ENCODE measurements around the gene SLC30A7.

The SLC30A7 gene

DNA sequence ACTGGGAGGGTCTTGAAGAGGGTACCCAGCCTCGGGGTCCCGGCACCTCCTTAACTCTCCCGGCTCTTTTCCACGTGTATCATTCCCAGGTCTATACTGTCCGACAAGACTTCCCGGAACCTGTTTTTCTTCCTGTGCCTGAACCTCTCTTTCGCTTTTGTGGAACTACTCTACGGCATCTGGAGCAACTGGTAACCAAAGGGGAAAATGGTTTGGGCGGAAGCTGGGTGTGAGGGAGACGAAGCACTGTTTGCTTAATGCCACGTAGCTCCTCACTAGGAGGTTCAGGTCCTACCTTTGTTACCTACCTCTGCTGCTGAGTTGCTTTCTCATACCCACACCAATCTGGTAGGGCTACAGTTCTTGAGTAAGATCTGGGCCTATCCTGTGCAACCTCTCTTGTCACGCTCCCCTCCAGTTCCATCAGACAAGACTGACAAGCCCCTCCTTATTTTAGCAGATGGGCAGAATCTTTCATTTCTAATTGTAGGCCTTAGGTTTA lies 642 bp downstream of the SLC30A7 start:
- TF ChIP-seq, protein P1, sequence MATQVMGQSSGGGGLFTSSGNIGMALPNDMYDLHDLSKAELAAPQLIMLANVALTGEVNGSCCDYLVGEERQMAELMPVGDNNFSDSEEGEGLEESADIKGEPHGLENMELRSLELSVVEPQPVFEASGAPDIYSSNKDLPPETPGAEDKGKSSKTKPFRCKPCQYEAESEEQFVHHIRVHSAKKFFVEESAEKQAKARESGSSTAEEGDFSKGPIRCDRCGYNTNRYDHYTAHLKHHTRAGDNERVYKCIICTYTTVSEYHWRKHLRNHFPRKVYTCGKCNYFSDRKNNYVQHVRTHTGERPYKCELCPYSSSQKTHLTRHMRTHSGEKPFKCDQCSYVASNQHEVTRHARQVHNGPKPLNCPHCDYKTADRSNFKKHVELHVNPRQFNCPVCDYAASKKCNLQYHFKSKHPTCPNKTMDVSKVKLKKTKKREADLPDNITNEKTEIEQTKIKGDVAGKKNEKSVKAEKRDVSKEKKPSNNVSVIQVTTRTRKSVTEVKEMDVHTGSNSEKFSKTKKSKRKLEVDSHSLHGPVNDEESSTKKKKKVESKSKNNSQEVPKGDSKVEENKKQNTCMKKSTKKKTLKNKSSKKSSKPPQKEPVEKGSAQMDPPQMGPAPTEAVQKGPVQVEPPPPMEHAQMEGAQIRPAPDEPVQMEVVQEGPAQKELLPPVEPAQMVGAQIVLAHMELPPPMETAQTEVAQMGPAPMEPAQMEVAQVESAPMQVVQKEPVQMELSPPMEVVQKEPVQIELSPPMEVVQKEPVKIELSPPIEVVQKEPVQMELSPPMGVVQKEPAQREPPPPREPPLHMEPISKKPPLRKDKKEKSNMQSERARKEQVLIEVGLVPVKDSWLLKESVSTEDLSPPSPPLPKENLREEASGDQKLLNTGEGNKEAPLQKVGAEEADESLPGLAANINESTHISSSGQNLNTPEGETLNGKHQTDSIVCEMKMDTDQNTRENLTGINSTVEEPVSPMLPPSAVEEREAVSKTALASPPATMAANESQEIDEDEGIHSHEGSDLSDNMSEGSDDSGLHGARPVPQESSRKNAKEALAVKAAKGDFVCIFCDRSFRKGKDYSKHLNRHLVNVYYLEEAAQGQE (IDR thresholded peaks at IDR 0.05; ENCODE audit: insufficient read depth in 1 of 2, low read depth in 2 of 2, low read length in 2 of 2): no peak
- TF ChIP-seq POLR2AphosphoS5 (IDR thresholded peaks at IDR 0.05; ENCODE audit: low read depth, low read length): no peak
- no peak for TF ChIP-seq SIN3A (IDR thresholded peaks at IDR 0.05; ENCODE audit: borderline replicate concordance, insufficient read depth, low read length)
- TF ChIP-seq TAF1 (IDR thresholded peaks at IDR 0.05; ENCODE audit: borderline replicate concordance, insufficient read depth, low read length): no peak
- no peak for TF ChIP-seq FOXP2 (optimal IDR thresholded peaks at IDR 0.05; ENCODE audit: borderline replicate concordance, extremely low read depth, extremely low read length, insufficient read depth)

DNA sequence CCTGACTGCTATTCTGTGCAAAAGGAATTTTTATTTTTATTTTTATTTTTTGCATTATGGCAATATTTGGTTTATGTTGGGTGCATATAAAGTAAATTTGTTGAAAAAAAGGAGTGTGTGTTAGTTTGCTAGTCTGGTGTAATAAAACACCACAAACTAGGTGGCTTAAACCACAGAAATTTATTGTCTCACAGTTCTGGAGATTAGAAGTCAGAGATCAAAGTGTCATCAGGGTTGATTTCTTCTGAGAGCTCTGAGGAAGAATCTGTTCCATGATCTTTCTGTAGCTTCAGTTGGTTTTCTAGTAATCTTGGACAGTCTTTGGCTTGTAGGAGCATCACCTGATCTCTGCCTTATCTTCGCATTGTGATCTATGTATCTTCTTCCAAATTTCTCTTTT lies 6.5 kb downstream of the SLC30A7 start:
- TF ChIP-seq POLR2AphosphoS5 (IDR thresholded peaks at IDR 0.05; ENCODE audit: low read depth, low read length): no peak
- TF ChIP-seq, protein P1 (IDR thresholded peaks at IDR 0.05; ENCODE audit: insufficient read depth in 1 of 2, low read depth in 2 of 2, low read length in 2 of 2): no peak
- TF ChIP-seq SIN3A (IDR thresholded peaks at IDR 0.05; ENCODE audit: borderline replicate concordance, insufficient read depth, low read length): no peak
- TF ChIP-seq TAF1 (IDR thresholded peaks at IDR 0.05; ENCODE audit: borderline replicate concordance, insufficient read depth, low read length): no peak
- no peak for TF ChIP-seq FOXP2 (optimal IDR thresholded peaks at IDR 0.05; ENCODE audit: borderline replicate concordance, extremely low read depth, extremely low read length, insufficient read depth)

DNA sequence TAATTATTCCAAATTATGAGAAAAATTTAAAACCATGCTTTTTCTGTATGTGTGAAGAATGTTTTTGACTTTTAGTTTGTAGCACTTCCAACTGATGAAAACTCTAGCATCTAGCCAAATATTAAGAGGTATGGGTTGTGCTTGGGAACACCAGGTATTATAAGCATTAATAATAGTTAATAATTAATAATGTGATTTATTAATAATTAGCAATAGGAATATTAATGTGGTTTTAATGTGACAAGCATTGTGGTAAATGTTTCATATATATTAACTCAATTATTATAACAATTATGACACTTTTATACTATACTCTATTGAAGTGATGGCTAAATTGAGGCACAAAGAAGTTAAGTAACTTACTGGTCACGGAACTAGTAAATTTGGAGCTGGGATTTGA lies 7.9 kb downstream of the SLC30A7 start:
- TF ChIP-seq POLR2AphosphoS5 (IDR thresholded peaks at IDR 0.05; ENCODE audit: low read depth, low read length) (no peak), TAF1 (IDR thresholded peaks at IDR 0.05; ENCODE audit: borderline replicate concordance, insufficient read depth, low read length) (no peak)
- TF ChIP-seq, protein P1 (IDR thresholded peaks at IDR 0.05; ENCODE audit: insufficient read depth in 1 of 2, low read depth in 2 of 2, low read length in 2 of 2): no peak

DNA sequence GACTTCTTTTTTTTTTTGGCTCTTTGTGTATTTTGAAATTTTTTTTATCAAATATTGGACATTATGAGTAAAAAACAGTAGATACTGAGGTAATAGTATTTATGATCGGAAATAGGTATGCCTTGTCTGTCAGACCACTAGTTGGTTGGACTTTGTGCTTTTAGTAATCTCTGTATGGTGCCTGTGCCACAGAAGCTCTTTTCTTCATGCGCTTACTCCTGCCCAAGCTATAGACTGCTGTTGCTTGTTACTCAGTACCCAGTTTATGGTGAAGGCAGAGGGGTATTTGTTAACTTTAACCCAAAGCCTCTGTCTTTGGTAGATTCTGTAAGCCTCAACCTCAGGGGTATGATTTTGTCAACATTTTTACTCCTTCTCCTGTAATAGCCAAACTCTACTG lies 8.6 kb downstream of the SLC30A7 start:
- TF ChIP-seq FOXP2 (optimal IDR thresholded peaks at IDR 0.05; ENCODE audit: borderline replicate concordance, extremely low read depth, extremely low read length, insufficient read depth) (no peak), POLR2AphosphoS5 (IDR thresholded peaks at IDR 0.05; ENCODE audit: low read depth, low read length) (no peak), TAF1 (IDR thresholded peaks at IDR 0.05; ENCODE audit: borderline replicate concordance, insufficient read depth, low read length) (no peak), SIN3A (IDR thresholded peaks at IDR 0.05; ENCODE audit: borderline replicate concordance, insufficient read depth, low read length) (no peak)
- TF ChIP-seq, protein P1 (IDR thresholded peaks at IDR 0.05; ENCODE audit: insufficient read depth in 1 of 2, low read depth in 2 of 2, low read length in 2 of 2): no peak

DNA sequence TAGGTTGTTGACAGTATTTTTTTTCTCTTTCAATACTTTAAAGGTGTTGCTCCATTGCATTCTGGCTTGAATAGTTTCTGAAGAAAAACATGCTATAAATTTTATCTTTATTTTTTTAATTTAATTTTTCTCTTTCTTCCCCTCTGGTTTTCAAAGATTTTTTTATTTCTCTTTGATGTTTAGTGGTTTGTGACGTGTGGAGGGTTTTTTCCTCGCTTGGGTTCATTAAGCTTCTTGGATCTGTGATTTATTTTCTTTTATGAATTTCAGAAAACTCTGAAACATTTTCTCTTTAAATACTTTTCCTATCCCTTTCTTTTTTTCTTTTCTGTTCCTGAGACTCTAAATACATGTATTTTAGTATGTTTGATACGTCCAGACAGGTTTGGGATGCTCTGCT lies 9.3 kb downstream of the SLC30A7 start:
- TF ChIP-seq TAF1 (IDR thresholded peaks at IDR 0.05; ENCODE audit: borderline replicate concordance, insufficient read depth, low read length) (no peak), FOXP2 (optimal IDR thresholded peaks at IDR 0.05; ENCODE audit: borderline replicate concordance, extremely low read depth, extremely low read length, insufficient read depth) (no peak), SIN3A (IDR thresholded peaks at IDR 0.05; ENCODE audit: borderline replicate concordance, insufficient read depth, low read length) (no peak), POLR2AphosphoS5 (IDR thresholded peaks at IDR 0.05; ENCODE audit: low read depth, low read length) (no peak)
- TF ChIP-seq, protein P1 (IDR thresholded peaks at IDR 0.05; ENCODE audit: insufficient read depth in 1 of 2, low read depth in 2 of 2, low read length in 2 of 2): no peak

Data from PFSK-1 (cell line).